SK-N-SH treated with all-trans-retinoic acid at 6 μM for 48 hours (cell line): ENCODE measurements around the gene TMEM163.

Experiments
- BACH2 ChIP-seq: fragments of 250-450 bp; sonication (Bioruptor Pico); IDR thresholded peaks from 2 replicates; pipeline ENCODE4 v1.9.0; 2021; ENCODE audit warnings: mild to moderate bottlenecking, borderline replicate concordance
- GLIS3 ChIP-seq: fragments of 250-450 bp; sonication (Bioruptor Pico); IDR thresholded peaks from 2 replicates; pipeline ENCODE4 v1.5.0; 2020; ENCODE audit warnings: mild to moderate bottlenecking, moderate library complexity
- ZNF70 ChIP-seq: fragments of 450-650 bp; formaldehyde crosslinking; IDR thresholded peaks from 2 replicates; pipeline ENCODE4 v1.5.0; 2020; ENCODE audit warnings: mild to moderate bottlenecking, moderate library complexity

- TF ChIP-seq GLIS3 (CRISPR knock-in tag) (no peak), ZNF70 (no peak), BACH2 (CRISPR knock-in tag) (no peak)
Measured at GRCh38 chr2:134413912-134414311, 304.9 kb downstream of the TMEM163 start.
